ENCODE measurements around the gene GAPDHS. TPM values are rescaled to one million over a fixed set of nuclear protein-coding genes. Genes with fewer than 3 reads are reported as not detected.

GAPDHS gene
- total RNA-seq, 1 experiment from 2014 or later = not detected

DNA sequence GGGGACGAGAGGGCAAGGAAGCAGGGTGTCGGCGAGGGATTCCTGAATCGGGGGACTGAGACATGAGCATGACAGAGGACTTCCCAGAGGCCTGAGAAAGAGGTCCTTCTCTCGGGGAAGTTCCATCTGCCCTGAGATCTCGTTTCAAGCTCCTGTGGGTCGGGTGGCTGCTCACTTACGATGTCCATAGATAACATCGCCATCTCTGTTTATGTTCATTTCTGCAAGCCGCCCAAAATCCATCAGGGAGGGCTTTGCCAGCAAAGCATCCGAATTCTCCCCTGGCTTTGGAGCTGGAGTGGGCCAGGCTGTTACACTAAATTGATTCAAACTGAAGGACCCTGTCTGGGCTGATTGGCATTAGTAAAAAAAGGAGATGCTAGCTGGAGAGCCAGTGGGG, 25.7 kb upstream of the GAPDHS start:
- Histone ChIP-seq H4K5ac (ENCODE audit: insufficient read length, low read depth, low read length) (no peak overlapping the region), H3K27ac (ENCODE audit: insufficient read length, low read depth, low read length) (no peak overlapping the region), H3K4ac (ENCODE audit: low read depth, low read length) (no peak overlapping the region), H3K23me2 (ENCODE audit: insufficient read length, low read depth, low read length, poor library complexity, severe bottlenecking) (peaks cover 8% of the 10 kb centered on the region), H3K9me3 (ENCODE audit: control insufficient read depth, low read depth, low read length) (no peaks in the 10 kb centered on the region), H3K56ac (ENCODE audit: insufficient read length, low read depth, low read length) (no peak overlapping the region), H3K4me2 (ENCODE audit: insufficient read depth, insufficient read length, low read length) (no peak overlapping the region), H2AFZ (ENCODE audit: low read length) (no peak overlapping the region), H3K9ac (ENCODE audit: extremely low read depth, insufficient read length, low read length) (no peak overlapping the region), H3T11ph (ENCODE audit: low read length) (no peak overlapping the region), H3K79me2 (ENCODE audit: insufficient read depth, low read length) (peaks cover 4% of the 10 kb centered on the region; the same call in 1 of the 2 replicates), H2BK15ac (ENCODE audit: low read depth, low read length) (no peak overlapping the region), H3K23ac (ENCODE audit: insufficient read length, low read depth, low read length) (no peak overlapping the region), H2BK120ac (ENCODE audit: low read depth, low read length, poor library complexity, severe bottlenecking) (no peak overlapping the region), H2BK20ac (ENCODE audit: low read depth, low read length, poor library complexity, severe bottlenecking) (no peak overlapping the region), H2AK5ac (ENCODE audit: insufficient read length, low read length) (no peak overlapping the region), H2BK12ac (ENCODE audit: insufficient read length, low read depth, low read length) (no peak overlapping the region), H4K20me1 (ENCODE audit: control insufficient read depth, insufficient read depth, insufficient read length) (no peaks in the 10 kb centered on the region), H2BK5ac (ENCODE audit: insufficient read length, low read length) (no peak overlapping the region), H3K79me1 (ENCODE audit: insufficient read depth, low read depth, low read length, poor library complexity, severe bottlenecking) (no peaks in the 10 kb centered on the region), H3K4me1 (ENCODE audit: insufficient read depth, low read length) (no peaks in the 10 kb centered on the region), H3K27me3 (ENCODE audit: insufficient read depth, low read length) (no peaks in the 10 kb centered on the region; the same call in 1 of the 2 replicates), H4K8ac (replicated peaks; ENCODE audit: insufficient read length, low read depth, low read length) (no peak overlapping the region), H4K91ac (ENCODE audit: insufficient read length, low read depth, low read length) (no peak overlapping the region), H3K14ac (ENCODE audit: insufficient read depth, low read length) (no peak overlapping the region), H3K18ac (ENCODE audit: insufficient read length, low read depth, low read length) (no peak overlapping the region)
- Mint-ChIP-seq H3K9me3 (no peaks in the 10 kb centered on the region), H3K36me3 (ENCODE audit: insufficient read depth in 1 of 3, low read depth in 3 of 3) (peaks cover 37 to 55% (median 55%) of the 10 kb centered on the region in 3 experiments), H3K4me3 (peak overlapping the region; percentile 97 to 98; a peak in 2 of 5 replicates), H3K27me3 (ENCODE audit: low read depth) (peaks cover 16% of the 10 kb centered on the region), H3K4me1 (peaks cover 11 to 20% of the 10 kb centered on the region in 2 experiments), H3K27ac (peak overlapping the region in 1 of 3 experiments; percentile 72; a peak in 1 of 7 replicates)
- no CpG with 5 or more reads among the region's 11 CpGs for WGBS (ENCODE audit: extremely low coverage, insufficient read length, low lambda C conversion rate)
- DNase-seq = no peak
- TF ChIP-seq, protein P1, sequence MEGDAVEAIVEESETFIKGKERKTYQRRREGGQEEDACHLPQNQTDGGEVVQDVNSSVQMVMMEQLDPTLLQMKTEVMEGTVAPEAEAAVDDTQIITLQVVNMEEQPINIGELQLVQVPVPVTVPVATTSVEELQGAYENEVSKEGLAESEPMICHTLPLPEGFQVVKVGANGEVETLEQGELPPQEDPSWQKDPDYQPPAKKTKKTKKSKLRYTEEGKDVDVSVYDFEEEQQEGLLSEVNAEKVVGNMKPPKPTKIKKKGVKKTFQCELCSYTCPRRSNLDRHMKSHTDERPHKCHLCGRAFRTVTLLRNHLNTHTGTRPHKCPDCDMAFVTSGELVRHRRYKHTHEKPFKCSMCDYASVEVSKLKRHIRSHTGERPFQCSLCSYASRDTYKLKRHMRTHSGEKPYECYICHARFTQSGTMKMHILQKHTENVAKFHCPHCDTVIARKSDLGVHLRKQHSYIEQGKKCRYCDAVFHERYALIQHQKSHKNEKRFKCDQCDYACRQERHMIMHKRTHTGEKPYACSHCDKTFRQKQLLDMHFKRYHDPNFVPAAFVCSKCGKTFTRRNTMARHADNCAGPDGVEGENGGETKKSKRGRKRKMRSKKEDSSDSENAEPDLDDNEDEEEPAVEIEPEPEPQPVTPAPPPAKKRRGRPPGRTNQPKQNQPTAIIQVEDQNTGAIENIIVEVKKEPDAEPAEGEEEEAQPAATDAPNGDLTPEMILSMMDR (conservative IDR thresholded peaks at IDR 0.05) = no peak

Data from H9 (cell line).